Activated T-helper 1 cell treated with anti-CD3 and anti-CD28 coated beads, Interleukin-12 subunit alpha, Interleukin-12 subunit beta, Interleukin-2, Interleukin-4 antibody, amounts not matched to agents 30 ng/mL and 10 ng/mL and 1 ng/mL, durations not matched to agents 14 hours and 24 hours and 36 hours (primary cell): Measurements from ENCODE around the gene C16orf46. TPM values are rescaled to one million over a fixed set of nuclear protein-coding genes. Genes with fewer than 3 reads are reported as not detected.
"Not testable (repeated sequence)": the region's sequence is repeated elsewhere in the genome, so short reads cannot be mapped to it uniquely, and the experiment has no call there.

Source experiments
- DNase-seq: peaks from one replicate; pipeline ENCODE4 v3.0.0; 2021; ENCODE audit warnings: low spot score
- H3K27ac Mint-ChIP-seq: one replicate; pipeline ENCODE4 v1.8.0; 2021; ENCODE audit warnings: mild to moderate bottlenecking, mixed read lengths
- H3K27me3 Mint-ChIP-seq: one replicate; pipeline ENCODE4 v1.8.0; 2022; ENCODE audit warnings: mild to moderate bottlenecking, moderate library complexity, mixed read lengths; ENCODE audit not compliant: insufficient read depth
- H3K36me3 Mint-ChIP-seq: one replicate; pipeline ENCODE4 v1.8.0; 2021; ENCODE audit warnings: low read depth, mixed read lengths
- H3K4me1 Mint-ChIP-seq: one replicate; pipeline ENCODE4 v1.8.0; 2021; ENCODE audit warnings: low read depth, mixed read lengths
- H3K4me3 Mint-ChIP-seq: one replicate; pipeline ENCODE4 v1.8.0; 2021; ENCODE audit warnings: mild to moderate bottlenecking, moderate library complexity, mixed read lengths
- H3K9me3 Mint-ChIP-seq: one replicate; pipeline ENCODE4 v1.8.0; 2021; ENCODE audit warnings: mixed read lengths
- intact Hi-C: fragments of 100-400 bp; cut with micrococcal nuclease; formaldehyde crosslinking; loops from one replicate; pipeline ENCODE4 v1.15.1; 2024
- total RNA-seq: library from RNA; stranded (reverse); gene quantifications from 2 replicates; pipeline ENCODE4 v1.2.3, GENCODE V29; 2022

Gene C16orf46, protein sequence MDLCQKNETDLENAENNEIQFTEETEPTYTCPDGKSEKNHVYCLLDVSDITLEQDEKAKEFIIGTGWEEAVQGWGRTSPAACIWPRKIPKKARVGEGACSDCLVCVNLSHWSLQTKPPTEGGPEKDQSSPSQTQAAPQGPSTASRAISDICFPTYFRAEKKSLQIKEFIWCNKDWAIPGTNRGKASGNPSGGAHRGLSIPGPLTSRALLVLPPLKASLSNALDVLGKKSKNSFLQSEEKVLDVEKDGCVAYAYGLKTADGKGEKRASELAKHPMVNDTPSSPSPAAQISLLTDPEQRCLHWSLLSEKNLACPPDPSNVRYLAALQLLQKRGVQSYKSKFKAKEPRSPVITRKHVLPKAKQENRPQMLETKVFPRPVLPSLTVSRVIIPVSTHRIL
- total RNA-seq: 0.32 and 0.41 TPM in 2 replicates

DNA sequence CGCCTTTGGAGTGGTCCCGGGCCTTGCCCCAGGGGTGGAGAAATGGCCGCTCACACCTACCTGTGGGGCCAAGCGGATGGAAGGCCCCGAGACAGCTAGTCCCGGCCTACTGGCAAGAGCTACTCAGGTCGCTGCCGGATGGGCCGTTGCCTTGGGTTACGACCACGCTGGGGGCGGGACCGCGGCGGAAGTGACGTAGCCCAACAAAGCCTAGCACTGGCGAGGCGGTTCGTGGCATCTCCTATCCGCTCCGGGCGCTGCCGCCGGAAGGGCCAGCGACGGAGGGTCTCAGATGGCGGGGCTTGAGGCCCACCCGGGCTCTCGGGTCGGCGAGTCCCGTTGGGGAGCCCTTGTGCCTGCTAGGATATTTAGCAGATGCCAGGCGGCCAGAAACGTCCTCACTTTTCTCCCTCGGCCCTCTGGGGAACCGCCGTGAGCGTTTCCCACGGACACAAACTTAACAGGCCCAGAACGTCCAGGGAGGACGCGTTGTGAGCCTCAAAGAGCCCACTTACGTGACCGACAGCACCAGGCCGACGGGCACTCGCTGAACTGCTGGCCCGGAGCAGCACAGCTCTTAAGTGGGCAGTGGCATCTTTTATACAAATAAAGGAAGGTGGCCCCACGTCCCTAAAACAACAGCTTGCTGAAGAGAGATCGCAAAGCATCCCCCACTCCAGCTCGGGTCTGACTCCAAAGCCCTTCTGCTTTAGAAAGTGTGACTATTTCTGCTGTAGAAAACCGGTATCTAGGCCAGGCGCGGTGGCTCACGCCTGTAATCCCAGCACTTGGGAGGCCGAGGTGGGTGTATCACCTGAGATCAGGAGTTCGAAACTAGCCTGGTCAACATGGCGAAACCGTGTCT, at the start of gene C16orf46:
C16orf46 (minus strand) TSS at position 163 of the 865 bp plus-strand sequence. CDS start 13,283 bp downstream, outside the sequence.
- Mint-ChIP-seq H3K9me3 (no peaks in the 10 kb centered on the region), H3K27me3 (peaks cover 3% of the 10 kb centered on the region), H3K4me3 (peak within 1 kb of the TSS; percentile 32), H3K36me3 (no peaks in the 10 kb centered on the region), H3K4me1 (no peaks in the 10 kb centered on the region), H3K27ac (peak within 1 kb of the TSS; percentile 24)
- DNase-seq: peak; percentile 96
- intact Hi-C loops: loop anchor here (1.0 to 10.0 kb wide), 8 partner anchors 19 to 1305 kb away; partner anchors contain the start of genes CENPN, CMIP, DYNLRB2 and GCSH

- Mint-ChIP-seq H3K27me3 (no peaks in the 10 kb centered on the region), H3K4me3 (no peak overlapping the region), H3K36me3 (no peaks in the 10 kb centered on the region), H3K27ac (no peak overlapping the region), H3K4me1 (no peaks in the 10 kb centered on the region), H3K9me3 (no peaks in the 10 kb centered on the region)
- no peak for DNase-seq
- intact Hi-C loops: no loop called here
Measured at GRCh38 chr16:81123092-81123852, 46.2 kb upstream of the C16orf46 start.

DNA sequence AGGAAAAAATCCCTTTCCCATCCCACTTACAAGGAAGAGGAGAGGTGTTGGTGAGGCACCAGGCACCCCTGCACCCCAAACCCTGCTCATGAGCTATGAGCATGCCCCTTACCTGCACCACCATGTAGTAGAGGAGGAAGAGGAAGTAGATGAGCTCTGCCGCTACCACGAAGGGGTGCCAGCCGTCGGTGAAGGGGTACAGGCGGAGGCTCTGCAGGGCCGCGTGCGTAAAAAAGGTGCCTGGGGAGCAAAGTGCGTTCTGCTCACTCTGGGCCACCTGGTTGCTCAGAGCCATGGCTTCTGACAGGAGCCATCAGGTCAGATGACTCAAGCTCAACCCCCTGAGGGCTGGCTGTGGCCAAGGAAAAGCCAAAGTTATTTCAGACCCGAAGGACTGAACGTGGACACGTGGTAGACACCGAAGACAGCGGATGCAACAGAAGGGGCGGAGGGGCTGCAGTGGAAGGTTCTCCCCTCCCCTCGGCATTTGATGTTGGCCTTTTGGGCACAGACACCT, 44.5 kb upstream of the C16orf46 start:
- Mint-ChIP-seq H3K27me3 (no peaks in the 10 kb centered on the region), H3K4me1 (no peaks in the 10 kb centered on the region)
- intact Hi-C loops: no loop called here

GRCh38 chr16:81117436-81117835, 40.4 kb upstream of the C16orf46 start:
- peaks cover 2% of the 10 kb centered on the region for H3K27me3 Mint-ChIP-seq
- DNase-seq: no peak
- H3K27ac Mint-ChIP-seq: no peak overlapping the region
- no peak overlapping the region for H3K4me3 Mint-ChIP-seq
- H3K9me3 Mint-ChIP-seq: no peaks in the 10 kb centered on the region
- intact Hi-C loops: no loop called here
- no peaks in the 10 kb centered on the region for H3K36me3 Mint-ChIP-seq
- H3K4me1 Mint-ChIP-seq: no peaks in the 10 kb centered on the region

More for the DNA sequence above, 44.5 kb upstream of the C16orf46 start:
- no peak for DNase-seq
- no peak overlapping the region for H3K4me3 Mint-ChIP-seq
- H3K27ac Mint-ChIP-seq: no peak overlapping the region
- no peaks in the 10 kb centered on the region for H3K36me3 Mint-ChIP-seq
- H3K9me3 Mint-ChIP-seq: no peaks in the 10 kb centered on the region

- Mint-ChIP-seq H3K4me3 (no peak overlapping the region), H3K4me1 (no peaks in the 10 kb centered on the region), H3K27me3 (peaks cover 2% of the 10 kb centered on the region), H3K36me3 (no peaks in the 10 kb centered on the region), H3K27ac (no peak overlapping the region), H3K9me3 (no peaks in the 10 kb centered on the region)
- intact Hi-C loops: no loop called here
- no peak for DNase-seq
Measured at GRCh38 chr16:81116285-81116684, 39.2 kb upstream of the C16orf46 start.

- no peaks in the 10 kb centered on the region for H3K36me3 Mint-ChIP-seq
- DNase-seq: no peak
- H3K27me3 Mint-ChIP-seq: peaks cover 9% of the 10 kb centered on the region
- no peak overlapping the region for H3K27ac Mint-ChIP-seq
- no peak overlapping the region for H3K4me3 Mint-ChIP-seq
- H3K9me3 Mint-ChIP-seq: no peaks in the 10 kb centered on the region
- intact Hi-C loops: no loop called here
- no peaks in the 10 kb centered on the region for H3K4me1 Mint-ChIP-seq
Measured at GRCh38 chr16:81112453-81112852, 35.4 kb upstream of the C16orf46 start.

DNA sequence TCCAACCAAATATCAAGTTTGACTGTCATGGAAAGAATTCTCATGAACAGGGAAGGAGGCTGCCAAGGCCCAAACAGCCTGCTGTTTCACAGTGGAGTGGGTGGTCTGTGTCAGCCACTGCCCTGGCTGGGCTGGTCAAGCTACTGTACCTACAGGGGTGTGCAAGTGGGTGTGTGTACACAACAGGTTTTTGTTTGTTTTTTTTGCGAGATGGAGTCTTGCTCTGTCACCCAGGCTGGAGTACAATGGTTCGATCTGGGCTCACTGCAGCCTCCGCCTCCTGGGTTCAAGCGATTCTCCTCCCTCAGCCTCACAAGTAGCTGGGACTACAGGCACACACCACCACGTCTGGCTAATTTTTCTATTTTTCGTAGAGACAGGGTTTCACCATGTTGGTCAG, 32.2 kb upstream of the C16orf46 start:
- H3K36me3 Mint-ChIP-seq, DNase-seq, intact Hi-C loops, H3K4me1 Mint-ChIP-seq, H3K4me3 Mint-ChIP-seq, H3K9me3 Mint-ChIP-seq, H3K27ac Mint-ChIP-seq: not testable (repeated sequence)
- peaks cover 11% of the 10 kb centered on the region for H3K27me3 Mint-ChIP-seq

GRCh38 chr16:81107511-81107910, 30.5 kb upstream of the C16orf46 start:
- no peaks in the 10 kb centered on the region for H3K4me1 Mint-ChIP-seq
- H3K4me3 Mint-ChIP-seq: no peak overlapping the region
- no peak for DNase-seq
- H3K9me3 Mint-ChIP-seq: no peaks in the 10 kb centered on the region
- intact Hi-C loops: no loop called here
- no peaks in the 10 kb centered on the region for H3K36me3 Mint-ChIP-seq
- peaks cover 11% of the 10 kb centered on the region for H3K27me3 Mint-ChIP-seq
- H3K27ac Mint-ChIP-seq: no peak overlapping the region

- Mint-ChIP-seq H3K9me3 (no peaks in the 10 kb centered on the region), H3K4me3 (no peak overlapping the region), H3K27me3 (peaks cover 11% of the 10 kb centered on the region), H3K4me1 (no peaks in the 10 kb centered on the region), H3K27ac (no peak overlapping the region), H3K36me3 (no peaks in the 10 kb centered on the region)
- no peak for DNase-seq
- intact Hi-C loops: no loop called here
Measured at GRCh38 chr16:81106826-81107503, 29.9 kb upstream of the C16orf46 start.

DNA sequence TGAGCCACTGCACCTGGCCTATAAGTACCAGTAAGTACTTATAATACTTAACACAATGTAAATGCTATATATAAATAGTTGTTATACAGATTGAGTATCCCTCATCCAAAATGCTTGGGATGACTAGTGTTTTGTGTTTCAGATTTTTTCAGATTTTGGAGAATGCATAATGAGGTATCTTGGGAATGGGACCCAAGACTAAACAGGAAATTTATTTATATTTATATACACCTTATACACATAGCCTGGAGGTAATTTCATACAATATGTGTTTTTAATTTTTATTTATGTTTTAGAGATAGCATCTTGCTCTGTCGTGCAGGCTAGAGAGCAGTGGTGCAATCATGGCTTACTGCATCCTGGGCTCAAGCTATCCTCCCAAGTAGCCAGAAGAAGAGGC, 28.9 kb upstream of the C16orf46 start:
- no peak overlapping the region for H3K4me3 Mint-ChIP-seq
- H3K4me1 Mint-ChIP-seq: no peaks in the 10 kb centered on the region
- H3K27ac Mint-ChIP-seq: no peak overlapping the region
- intact Hi-C loops: no loop called here
- H3K27me3 Mint-ChIP-seq: peaks cover 11% of the 10 kb centered on the region
- no peaks in the 10 kb centered on the region for H3K9me3 Mint-ChIP-seq
- H3K36me3 Mint-ChIP-seq: no peaks in the 10 kb centered on the region
- DNase-seq: no peak

- Mint-ChIP-seq H3K4me1 (peaks cover under 1% of the 10 kb centered on the region), H3K9me3 (peaks cover under 1% of the 10 kb centered on the region), H3K4me3 (no peak overlapping the region), H3K27me3 (peaks cover 3% of the 10 kb centered on the region), H3K36me3 (no peaks in the 10 kb centered on the region), H3K27ac (no peak overlapping the region)
- DNase-seq: no peak
- intact Hi-C loops: no loop called here
Measured at GRCh38 chr16:81101702-81102101, 24.7 kb upstream of the C16orf46 start.

DNA sequence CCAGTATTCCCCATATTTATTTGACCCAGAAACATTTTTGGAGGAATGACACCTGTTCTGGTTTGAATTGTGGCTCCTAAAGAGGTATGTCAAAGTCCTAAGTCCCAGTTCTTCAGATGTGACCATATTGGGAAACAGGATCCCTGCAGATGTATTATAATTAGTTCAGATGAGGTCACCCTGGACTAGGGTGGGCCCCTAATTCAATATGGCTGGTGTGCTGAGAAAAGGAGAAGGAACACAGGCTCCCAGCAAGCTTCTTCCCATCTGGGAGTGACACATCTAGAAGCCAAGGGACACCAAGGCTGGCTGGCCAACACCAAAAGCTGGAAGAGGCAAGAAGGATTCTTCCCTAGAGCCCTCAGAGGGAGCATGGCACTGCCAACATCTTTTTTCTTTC, 22.9 kb upstream of the C16orf46 start:
- Mint-ChIP-seq H3K4me3 (no peak overlapping the region), H3K27ac (no peak overlapping the region), H3K9me3 (peaks cover 4% of the 10 kb centered on the region), H3K4me1 (peaks cover 6% of the 10 kb centered on the region), H3K27me3 (peaks cover 3% of the 10 kb centered on the region), H3K36me3 (no peaks in the 10 kb centered on the region)
- intact Hi-C loops: loop anchor here (5.0 kb wide), 1 partner anchor 532 kb away; no protein-coding TSS in a partner anchor
- no peak for DNase-seq
